ENCODE data around the gene MT1B. TPM values are rescaled to one million over a fixed set of nuclear protein-coding genes. Genes with fewer than 3 reads are reported as not detected.

The MT1B gene
- total and polyA plus RNA-seq, 2 of the 13 experiments (the other 11 are each of a cell fraction or from before 2014, with no cell fraction given): 0.89 TPM; not detected in 1

GRCh38 chr16:56652600-56652999 lies 914 bp downstream of the MT1B start (continued):
- no peak for TF ChIP-seq ZNF407 (CRISPR knock-in tag; IDR thresholded peaks at IDR 0.05; ENCODE audit: not compliant biosample characterization)
- TF ChIP-seq ZNF205 (CRISPR knock-in tag; IDR thresholded peaks at IDR 0.05): no peak
- no peak for TF ChIP-seq SALL1 (CRISPR knock-in tag; IDR thresholded peaks at IDR 0.05)
- no peak for TF ChIP-seq TFDP2 (CRISPR knock-in tag; IDR thresholded peaks at IDR 0.05)
- no peak for TF ChIP-seq MXI1 (IDR thresholded peaks at IDR 0.05; ENCODE audit: borderline replicate concordance, low read depth, low read length)
